ENCODE measurements around the gene LYRM1. TPM values are rescaled to one million over a fixed set of nuclear protein-coding genes. Genes with fewer than 3 reads are reported as not detected.
A peak's percentile ranks its signal among the peaks of the same experiment; 100 is the strongest.

The LYRM1 gene, protein sequence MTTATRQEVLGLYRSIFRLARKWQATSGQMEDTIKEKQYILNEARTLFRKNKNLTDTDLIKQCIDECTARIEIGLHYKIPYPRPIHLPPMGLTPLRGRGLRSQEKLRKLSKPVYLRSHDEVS
- total RNA-seq, result 10 to 100 TPM; 18.7 to 34.9 TPM

DNA sequence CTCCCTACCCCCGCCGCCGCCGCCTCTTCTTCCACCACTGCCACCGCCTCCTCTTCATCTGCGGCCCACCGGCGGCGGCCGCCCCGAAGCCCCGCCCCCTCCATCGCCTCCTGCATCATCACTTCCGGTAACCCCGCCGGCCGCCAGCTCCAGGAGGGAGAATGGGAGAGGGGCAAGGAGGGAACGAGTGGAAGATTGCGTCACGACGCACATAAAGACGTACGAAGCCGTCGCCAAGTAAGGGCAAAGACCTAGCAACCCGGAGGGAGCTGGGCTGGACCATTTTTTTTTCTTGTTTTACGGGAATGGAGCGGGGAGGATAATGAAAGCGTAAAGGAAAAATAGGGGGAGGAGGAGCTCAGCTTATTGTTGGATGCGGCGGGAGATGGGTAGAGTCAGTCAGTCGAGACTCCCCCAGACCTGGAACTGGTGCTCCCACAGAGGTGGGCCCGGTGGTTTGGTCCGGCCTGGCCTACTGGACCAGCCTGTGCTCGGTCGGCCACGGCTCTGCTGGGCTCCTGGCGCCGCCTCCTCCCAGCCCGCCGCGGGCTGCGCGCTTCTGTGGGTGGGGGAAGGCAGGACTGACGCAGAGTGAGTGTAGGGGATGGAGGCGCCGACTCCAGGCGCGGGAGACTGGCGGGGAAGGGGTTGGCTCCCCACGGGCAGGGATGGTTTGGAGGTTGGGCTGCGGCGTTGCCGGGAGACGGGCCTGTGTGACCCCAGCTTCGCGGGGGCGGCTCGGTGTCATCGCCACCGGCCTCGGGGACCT is at the start of gene LYRM1, which contains the start of gene DCUN1D3:
Gene LYRM1 (plus strand): TSS at position 473 of the 769 bp plus-strand sequence. CDS start 14,785 bp downstream, outside the sequence.
Gene DCUN1D3 (minus strand): TSS at position 60 of the 769 bp plus-strand sequence. CDS start 37,820 bp downstream, outside the sequence.
- peak; percentile 92 for DNase-seq (ENCODE audit: low spot score)
- H3K27ac ChIP-seq, result peak within 1 kb of the TSS; percentile 95 to 100
- H3K4me3 ChIP-seq, result peak within 1 kb of the TSS; percentile 85
- H3K9me3 ChIP-seq, result no peaks in the 10 kb centered on the region
- no peaks in the 10 kb centered on the region for H3K36me3 ChIP-seq
- TF ChIP-seq CTCF (IDR thresholded peaks at IDR 0.05), result no peak
- H3K4me1 ChIP-seq (ENCODE audit: control insufficient read depth in 1 of 2, low read depth in 2 of 2), result peaks cover 49 to 66% of the 10 kb centered on the region in 2 donors
- H3K27me3 ChIP-seq (replicated peaks; ENCODE audit: insufficient read depth), result no peaks in the 10 kb centered on the region
- ATAC-seq (ENCODE audit: insufficient number of reproducible peaks, low FRiP score, low read depth), result peak; percentile 98

DNA sequence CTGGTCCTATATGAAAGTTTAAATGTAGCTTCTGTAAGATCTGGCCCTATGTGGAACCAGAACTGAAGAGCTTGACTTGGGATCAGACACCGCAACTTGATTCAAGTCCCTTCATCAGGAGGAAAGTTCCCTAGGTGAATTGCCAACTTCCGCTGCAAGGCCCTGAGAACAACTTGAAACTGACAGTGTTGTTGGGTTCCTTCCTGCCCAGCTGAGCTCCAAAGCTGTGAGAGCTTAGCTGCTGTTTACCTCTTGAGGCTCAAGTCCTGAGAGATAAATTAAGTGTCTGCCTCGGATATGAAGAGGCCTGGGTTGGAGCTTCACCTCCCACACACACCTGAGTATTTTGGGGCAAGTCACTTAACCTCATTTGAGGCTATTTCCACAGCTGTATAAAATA is 49.6 kb upstream of the LYRM1 start:
- peaks cover 36 to 50% of the 10 kb centered on the region in 2 donors for H3K4me1 ChIP-seq (ENCODE audit: control insufficient read depth in 1 of 2, low read depth in 2 of 2)
- TF ChIP-seq CTCF (IDR thresholded peaks at IDR 0.05), result no peak

GRCh38 chr16:20851601-20852000 is 49.0 kb upstream of the LYRM1 start:
- H3K36me3 ChIP-seq, result peaks cover 8% of the 10 kb centered on the region
- H3K27ac ChIP-seq, result peak overlapping the region; percentile 83 to 95
- H3K27me3 ChIP-seq (replicated peaks; ENCODE audit: insufficient read depth), result no peaks in the 10 kb centered on the region
- ATAC-seq (ENCODE audit: insufficient number of reproducible peaks, low FRiP score, low read depth), result peak; percentile 91
- peak overlapping the region; percentile 10 for H3K4me3 ChIP-seq
- TF ChIP-seq CTCF (IDR thresholded peaks at IDR 0.05), result no peak
- no peaks in the 10 kb centered on the region for H3K9me3 ChIP-seq
- H3K4me1 ChIP-seq (ENCODE audit: control insufficient read depth in 1 of 2, low read depth in 2 of 2), result peaks cover 36 to 50% of the 10 kb centered on the region in 2 donors
- DNase-seq (ENCODE audit: low spot score), result peak; percentile 59

More for the DNA sequence above, 49.6 kb upstream of the LYRM1 start:
- Histone ChIP-seq H3K9me3 (no peaks in the 10 kb centered on the region), H3K4me3 (no peak overlapping the region), H3K36me3 (peaks cover 7% of the 10 kb centered on the region), H3K27ac (peak overlapping the region; percentile 83 to 95), H3K27me3 (replicated peaks; ENCODE audit: insufficient read depth) (no peaks in the 10 kb centered on the region)
- ATAC-seq (ENCODE audit: insufficient number of reproducible peaks, low FRiP score, low read depth) (no peak), DNase-seq (ENCODE audit: low spot score) (no peak)

DNA sequence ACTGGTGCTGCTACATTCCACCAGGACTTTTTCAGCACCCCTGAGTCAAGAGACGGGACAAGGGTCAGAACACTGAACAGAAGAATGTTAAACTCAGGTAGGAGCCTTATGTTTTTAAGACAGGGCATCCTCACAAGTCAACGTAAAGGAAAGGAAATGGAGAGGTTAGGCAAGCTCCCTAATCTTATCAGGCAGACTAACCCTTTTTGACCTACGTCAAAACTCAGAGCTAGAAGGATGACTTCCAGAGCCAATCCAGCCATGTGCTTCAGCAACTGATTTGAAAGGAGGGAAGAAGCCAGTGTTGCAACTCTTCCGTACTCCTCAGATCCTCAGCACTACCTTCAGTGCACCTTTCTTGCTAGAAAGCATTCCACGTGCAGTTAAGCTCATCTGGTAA is 47.4 kb upstream of the LYRM1 start:
- no peaks in the 10 kb centered on the region for H3K9me3 ChIP-seq
- H3K27ac ChIP-seq, result peak overlapping the region; percentile 83 to 95
- no peak for TF ChIP-seq CTCF (IDR thresholded peaks at IDR 0.05)
- ATAC-seq (ENCODE audit: insufficient number of reproducible peaks, low FRiP score, low read depth), result no peak
- DNase-seq (ENCODE audit: low spot score), result no peak
- no peaks in the 10 kb centered on the region for H3K27me3 ChIP-seq (replicated peaks; ENCODE audit: insufficient read depth)
- H3K4me3 ChIP-seq, result no peak overlapping the region
- H3K36me3 ChIP-seq, result peaks cover 8% of the 10 kb centered on the region
- H3K4me1 ChIP-seq (ENCODE audit: control insufficient read depth in 1 of 2, low read depth in 2 of 2), result peaks cover 43 to 61% of the 10 kb centered on the region in 2 donors

- peaks cover 8% of the 10 kb centered on the region for H3K36me3 ChIP-seq
- H3K4me1 ChIP-seq (ENCODE audit: control insufficient read depth in 1 of 2, low read depth in 2 of 2), result peaks cover 43 to 64% of the 10 kb centered on the region in 2 donors
- H3K27ac ChIP-seq, result peak overlapping the region; percentile 83 to 95
- no peaks in the 10 kb centered on the region for H3K9me3 ChIP-seq
- ATAC-seq (ENCODE audit: insufficient number of reproducible peaks, low FRiP score, low read depth) (no peak), DNase-seq (ENCODE audit: low spot score) (no peak)
- H3K4me3 ChIP-seq, result no peak overlapping the region
- TF ChIP-seq CTCF (IDR thresholded peaks at IDR 0.05), result no peak
- no peaks in the 10 kb centered on the region for H3K27me3 ChIP-seq (replicated peaks; ENCODE audit: insufficient read depth)
Observed at GRCh38 chr16:20853981-20854620, 46.5 kb upstream of the LYRM1 start.

Measured in thoracic aorta (tissue), 2 donors.